Hepatic stellate cell (primary cell): ENCODE data around the gene USP16.
"Not testable (repeated sequence)": the region's sequence is repeated elsewhere in the genome, so short reads cannot be mapped to it uniquely, and the experiment has no call there.

Experiments
- DNase-seq: peaks from one replicate; pipeline ENCODE4 v3.0.0; 2011; ENCODE audit warnings: low spot score

Gene USP16

GRCh38 chr21:29024474-29025327 lies at the start of gene USP16:
TSS of gene USP16 (plus strand) at chr21:29024668. CDS start at chr21:29027914, 3,246 bp downstream.
- peak; percentile 100 for DNase-seq

DNA sequence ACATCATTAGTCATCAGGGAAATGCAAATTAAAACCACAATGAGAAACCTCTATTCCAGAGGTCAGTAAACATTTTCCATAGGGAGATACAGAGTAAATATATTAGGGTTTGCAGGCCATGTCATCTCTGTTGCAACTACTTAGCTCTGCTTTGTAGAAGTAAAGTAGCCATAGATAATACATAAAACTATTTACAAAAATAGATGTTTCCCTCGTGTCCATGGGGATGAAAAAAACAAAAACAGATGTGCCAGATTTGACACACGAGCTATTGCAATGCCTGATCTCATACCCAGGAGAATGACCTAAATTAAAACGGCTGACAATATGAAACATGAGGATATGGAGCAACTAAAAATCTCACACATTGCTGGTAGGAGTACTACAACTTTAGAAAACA lies 49.1 kb upstream of the USP16 start:
- DNase-seq = no peak

- no peak for DNase-seq
These were observed 45.4 kb upstream of the USP16 start for GRCh38 chr21:28979092-28979491.

DNA sequence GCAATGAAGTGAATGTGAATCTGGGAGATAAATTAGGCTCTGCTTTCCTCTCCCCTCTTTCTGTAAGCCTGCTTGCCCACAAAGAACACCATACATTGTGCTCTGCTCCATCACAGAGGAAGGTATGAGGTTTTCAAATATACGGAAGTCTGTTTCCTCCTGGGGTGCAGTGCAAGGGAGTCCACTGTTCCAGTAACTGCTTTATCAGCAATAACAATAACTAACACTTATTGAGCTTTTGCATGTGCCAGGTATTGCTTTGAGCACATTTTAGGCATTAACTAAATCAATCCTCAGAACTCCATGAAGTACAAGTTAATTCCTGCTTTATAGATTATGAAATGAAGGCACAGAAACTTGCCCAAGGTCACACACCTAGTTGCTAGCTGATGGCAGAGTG lies 41.8 kb upstream of the USP16 start:
- DNase-seq = no peak

DNA sequence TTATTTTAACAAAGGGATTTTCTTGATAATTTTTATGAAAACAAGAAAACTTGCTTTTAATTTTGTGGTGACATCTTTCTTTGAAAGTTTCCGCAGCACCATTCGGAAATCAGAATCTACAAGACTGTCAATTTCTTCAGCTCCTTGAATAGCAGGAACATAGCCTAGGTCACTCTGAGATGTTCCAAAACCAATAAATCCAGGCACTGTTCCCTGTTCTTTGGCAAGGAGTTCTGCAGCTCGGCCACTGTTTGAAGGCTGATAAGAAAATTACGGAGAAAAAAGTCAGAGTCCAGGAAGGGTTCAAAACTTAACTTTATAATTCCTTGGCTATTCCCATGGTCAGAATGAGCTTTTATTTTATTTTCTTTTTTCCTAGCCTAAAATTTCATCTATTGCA lies 37.8 kb upstream of the USP16 start:
- no peak for DNase-seq

- DNase-seq = not testable (repeated sequence)
These were observed 36.3 kb upstream of the USP16 start for GRCh38 chr21:28988146-28988545.

DNA sequence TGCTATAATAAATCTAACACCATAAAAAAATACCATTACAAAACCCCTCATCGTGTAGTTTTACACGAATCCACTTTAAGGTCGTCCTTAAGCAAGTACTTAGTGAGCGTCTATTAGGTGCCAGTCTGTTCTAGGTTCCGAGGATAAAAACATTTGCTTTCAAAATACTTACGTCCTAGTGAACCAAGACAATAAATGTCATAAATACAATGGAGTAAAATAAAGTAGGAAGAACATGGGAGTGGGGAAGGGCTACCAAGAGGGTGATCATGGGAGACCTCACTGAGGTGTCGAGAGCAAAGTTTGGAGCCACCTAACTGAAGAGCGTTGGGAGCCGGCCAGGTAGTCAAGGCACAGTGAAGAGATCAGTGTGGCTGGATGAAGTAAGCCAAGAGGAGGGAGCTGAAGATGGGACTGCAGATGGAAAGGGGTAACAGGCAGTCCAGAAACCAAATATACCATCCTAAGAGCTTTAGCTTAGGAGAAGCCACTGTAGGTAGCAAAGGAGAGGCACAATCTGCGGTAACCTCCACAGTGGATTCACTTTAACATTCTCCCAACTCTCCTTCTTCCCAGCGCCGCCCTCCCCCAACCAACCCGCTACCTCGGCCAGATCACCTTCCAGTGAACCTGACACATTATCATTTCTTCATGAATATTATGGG lies 32.5 kb upstream of the USP16 start:
- no peak for DNase-seq

- DNase-seq = peak; percentile 97
These were observed 31.8 kb upstream of the USP16 start, which contains the start of gene LTN1 for GRCh38 chr21:28992526-28993292. TSS of gene LTN1 (minus strand) at chr21:28992877. CDS start at chr21:28992805, 72 bp downstream.

DNA sequence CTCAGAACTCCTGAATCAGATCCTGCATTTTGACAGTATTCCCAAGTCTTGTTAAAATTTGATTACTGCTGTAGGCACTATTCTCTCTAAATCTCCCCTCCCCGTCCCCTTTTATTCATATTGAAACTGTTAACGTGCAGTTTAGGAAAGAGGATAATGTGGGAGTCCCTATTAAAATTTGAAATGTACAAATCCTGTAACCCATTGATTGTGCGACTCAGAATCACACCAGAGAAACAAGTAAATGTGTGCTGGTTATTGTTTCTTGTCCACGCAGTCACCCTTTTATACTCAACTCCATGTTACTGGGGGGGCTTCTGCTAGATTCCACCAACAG lies 31.2 kb upstream of the USP16 start:
- no peak for DNase-seq

DNA sequence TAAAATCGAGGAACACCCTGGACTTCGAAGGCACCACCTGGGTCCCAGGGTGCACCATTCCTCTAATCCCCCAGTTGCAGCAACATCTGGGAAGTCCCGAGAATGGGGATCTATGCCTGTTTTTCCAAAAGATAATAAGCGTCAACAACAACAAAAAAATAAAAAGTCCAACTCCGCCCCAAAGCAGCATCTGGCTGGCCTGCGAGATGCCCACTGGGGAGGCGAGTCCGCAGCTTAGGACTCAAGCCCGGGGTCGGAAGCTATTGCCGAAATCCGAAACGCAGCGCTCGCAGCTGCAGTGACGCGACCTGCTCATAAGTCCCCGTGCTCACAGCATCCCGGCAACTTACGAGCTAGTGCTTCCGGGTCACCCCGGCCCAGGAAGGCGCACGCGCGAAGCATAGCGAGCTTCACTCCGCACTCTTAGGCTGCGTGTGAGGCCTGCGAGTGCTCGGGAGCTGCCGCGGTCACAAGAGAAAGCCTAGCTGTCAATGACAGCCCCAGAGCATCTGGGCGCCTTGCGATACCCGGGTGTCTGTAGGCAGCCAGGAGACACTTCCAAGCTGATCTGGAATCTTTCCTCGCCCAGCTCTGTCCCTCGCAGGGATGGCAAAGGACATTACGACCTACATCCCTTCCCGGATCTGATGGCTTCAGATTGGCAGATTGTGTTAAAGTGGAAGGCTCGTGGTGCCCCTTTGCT lies 21.9 kb upstream of the USP16 start:
- peak; percentile 97 for DNase-seq

DNA sequence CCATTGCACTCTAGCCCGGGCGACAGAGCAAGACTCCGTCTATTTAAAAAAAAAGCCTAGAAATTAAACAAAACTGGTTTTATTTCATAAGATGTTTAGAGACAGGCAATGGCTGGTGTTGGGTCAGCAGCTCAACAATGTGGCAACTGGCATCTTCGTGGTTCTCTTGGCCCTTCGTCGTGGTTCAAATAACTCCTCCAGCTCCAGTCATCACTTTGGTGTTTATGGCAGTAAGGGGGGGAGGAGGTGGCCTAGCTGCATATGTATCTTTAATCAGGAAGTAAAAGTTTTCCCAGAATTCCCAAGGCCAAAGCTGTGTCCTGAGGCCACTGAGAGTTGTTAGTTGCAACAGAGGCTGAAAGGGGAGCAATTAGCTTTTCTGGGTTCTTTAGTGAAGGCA lies 18.8 kb upstream of the USP16 start:
- DNase-seq = no peak

DNA sequence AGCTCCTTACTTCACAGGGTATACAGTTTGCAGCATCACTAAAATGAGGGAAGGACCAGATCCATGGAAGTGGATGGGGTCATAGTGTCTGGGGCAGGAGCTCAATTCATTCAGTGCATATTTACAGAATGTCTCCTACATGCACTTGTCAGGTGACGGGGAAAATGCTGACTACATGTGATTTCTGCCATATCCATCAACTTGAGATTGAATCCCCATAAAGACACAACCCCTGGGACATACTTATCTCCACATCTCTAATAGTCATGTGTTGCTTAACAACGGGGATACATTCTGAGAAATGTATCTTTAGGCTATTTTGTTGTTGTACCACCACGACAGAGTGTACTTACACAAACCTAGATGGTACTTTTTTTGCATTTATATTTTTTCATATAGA lies 17.3 kb upstream of the USP16 start:
- DNase-seq = no peak

- no peak for DNase-seq
These were observed 16.7 kb upstream of the USP16 start for GRCh38 chr21:29007810-29008209.

- no peak for DNase-seq
These were observed 16.1 kb upstream of the USP16 start for GRCh38 chr21:29008367-29008766.

- not testable (repeated sequence) for DNase-seq
These were observed 13.2 kb upstream of the USP16 start for GRCh38 chr21:29011236-29011635.

DNA sequence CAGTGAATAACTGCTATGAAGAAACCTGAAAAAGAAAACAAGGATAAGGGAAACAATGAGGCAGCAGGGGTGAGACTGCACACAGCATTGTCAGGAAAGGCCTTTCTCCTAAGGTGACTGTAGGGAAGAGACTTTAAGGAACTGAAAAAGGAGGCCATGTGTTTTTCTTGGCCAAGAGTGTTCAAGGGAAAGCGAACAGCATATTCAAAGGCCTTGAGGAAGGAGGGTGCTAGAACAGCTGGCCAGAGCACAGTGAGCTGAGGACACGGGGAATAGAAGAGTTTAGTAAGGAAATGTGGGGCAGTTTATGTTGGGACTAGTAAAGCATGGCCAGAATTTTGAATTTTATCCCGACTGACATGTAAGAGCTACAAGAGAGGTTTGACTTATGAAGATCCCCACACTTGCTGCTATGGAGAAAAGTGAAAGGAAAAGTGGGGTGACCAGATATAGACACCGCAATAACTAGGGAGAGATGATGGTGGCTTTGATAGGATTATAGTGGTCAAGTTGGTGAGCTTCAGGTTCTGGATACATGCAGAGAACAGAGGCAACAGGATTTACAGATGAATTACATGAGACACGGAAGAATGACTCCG lies 6.7 kb upstream of the USP16 start:
- DNase-seq = no peak

- no peak for DNase-seq
These were observed 5.9 kb upstream of the USP16 start for GRCh38 chr21:29018540-29018939.

- DNase-seq = no peak
These were observed 2.3 kb upstream of the USP16 start for GRCh38 chr21:29022166-29022565.

GRCh38 chr21:29025328-29025713 lies 853 bp downstream of the USP16 start:
- DNase-seq = peak; percentile 27

GRCh38 chr21:29029524-29029923 lies 5.1 kb downstream of the USP16 start:
- DNase-seq = no peak

DNA sequence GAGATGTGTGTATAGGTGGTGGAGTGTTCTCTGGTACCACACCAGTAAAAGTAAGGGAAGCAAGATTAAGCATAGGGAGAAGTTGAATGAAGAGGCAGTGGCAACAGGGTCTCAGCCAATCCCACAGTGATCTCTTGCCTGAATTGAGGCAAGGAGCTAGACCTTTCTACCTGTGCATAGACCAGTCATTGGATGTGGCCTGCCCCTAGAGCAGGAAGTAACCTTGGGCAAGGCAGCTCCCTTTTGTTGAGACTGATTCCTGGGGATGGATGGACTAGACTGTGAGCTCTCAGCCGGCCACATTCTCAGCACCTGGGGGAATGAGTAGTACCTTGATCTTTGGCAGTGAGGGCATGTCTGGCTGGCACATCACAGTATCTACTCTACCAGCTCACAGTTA lies 6.4 kb downstream of the USP16 start:
- DNase-seq = no peak

DNA sequence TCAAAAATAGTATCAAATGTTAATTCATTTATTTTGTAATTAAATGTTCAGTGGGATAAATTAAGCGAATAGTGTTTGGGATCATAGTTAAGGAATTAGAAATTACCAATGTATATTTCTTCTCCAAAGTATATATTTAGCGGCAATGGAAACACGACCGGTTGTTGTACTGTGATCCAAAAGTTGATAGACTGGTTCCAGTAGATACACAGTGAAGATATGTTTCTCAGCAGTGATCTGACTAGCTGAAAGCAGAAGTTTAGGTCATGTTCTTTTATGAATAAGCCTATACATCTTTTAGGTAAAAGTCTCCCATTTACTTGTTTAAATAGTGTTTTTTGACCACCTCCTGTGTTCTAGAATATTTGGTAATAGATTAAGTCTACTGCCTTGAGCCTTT lies 8.8 kb downstream of the USP16 start:
- no peak for DNase-seq
